Fibroblast of the aortic adventitia (primary cell): ENCODE data around the gene KCNH2. TPM values are rescaled to one million over a fixed set of nuclear protein-coding genes. Genes with fewer than 3 reads are reported as not detected.

Experiments used
- DNase-seq: peaks from one replicate; pipeline ENCODE4 v3.0.0-alpha.2; 2010; ENCODE audit warnings: low read depth
- H3K4me3 ChIP-seq: 2 replicates; pipeline ENCODE4 v1.5.1; 2011; ENCODE audit warnings: low read depth, mild to moderate bottlenecking, control low read depth, low read length, moderate library complexity
- CTCF ChIP-seq: IDR thresholded peaks from 2 replicates; pipeline ENCODE4 v1.5.1; 2011; ENCODE audit warnings: mild to moderate bottlenecking, low read length, control low read depth, inconsistent platforms; ENCODE audit not compliant: insufficient read depth
- total RNA-seq: library from RNA; depleted of rRNA; stranded (reverse); fragments of >200 nt; gene quantifications from 2 replicates; pipeline ENCODE4 v1.2.3, GENCODE V29; 2012; ENCODE audit warnings: low replicate concordance

Gene KCNH2
- total RNA-seq, 1 donor, result not detected

DNA sequence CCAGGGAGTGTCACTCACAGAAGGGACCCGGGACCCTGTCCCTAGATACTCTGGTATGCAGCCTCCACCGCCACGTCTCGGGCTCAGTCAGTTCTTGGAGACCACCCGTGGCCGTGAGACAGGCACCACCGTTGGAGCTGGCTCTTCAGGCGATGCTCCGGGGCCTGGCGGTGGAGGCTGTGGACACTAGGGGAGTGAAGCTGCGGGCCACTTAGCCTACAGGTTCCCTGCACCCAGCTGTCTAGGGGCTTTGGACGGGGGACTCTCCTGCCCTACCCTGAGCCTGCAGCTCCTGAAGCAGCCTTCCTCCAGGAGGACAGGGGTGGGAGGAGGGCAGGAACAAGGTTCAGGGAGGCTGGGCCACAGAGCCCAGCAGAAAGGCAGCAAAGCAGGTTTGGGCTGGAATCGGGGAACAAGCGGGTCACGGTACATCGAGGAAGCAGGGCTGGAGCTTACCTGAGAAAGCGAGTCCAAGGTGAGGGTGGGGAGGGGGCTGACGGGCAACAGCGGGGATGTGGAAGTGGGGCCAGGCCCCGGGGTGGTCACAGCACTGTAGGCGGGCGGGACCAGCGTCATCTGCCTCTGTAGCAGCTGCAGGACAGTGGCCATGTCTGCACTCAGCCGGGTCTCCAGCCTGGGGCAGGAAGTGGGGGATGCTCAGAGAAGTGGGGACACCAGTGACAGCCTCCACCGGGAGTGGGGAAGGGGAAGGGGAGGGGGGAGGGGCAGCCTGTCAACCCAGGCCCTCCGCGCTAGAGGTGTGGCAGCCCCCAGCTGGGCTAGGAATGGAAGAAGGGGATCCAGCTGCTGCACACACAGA lies 31.5 kb downstream of the KCNH2 start:
- no peak overlapping the region for H3K4me3 ChIP-seq
- DNase-seq, result no peak
- no peak for TF ChIP-seq CTCF

DNA sequence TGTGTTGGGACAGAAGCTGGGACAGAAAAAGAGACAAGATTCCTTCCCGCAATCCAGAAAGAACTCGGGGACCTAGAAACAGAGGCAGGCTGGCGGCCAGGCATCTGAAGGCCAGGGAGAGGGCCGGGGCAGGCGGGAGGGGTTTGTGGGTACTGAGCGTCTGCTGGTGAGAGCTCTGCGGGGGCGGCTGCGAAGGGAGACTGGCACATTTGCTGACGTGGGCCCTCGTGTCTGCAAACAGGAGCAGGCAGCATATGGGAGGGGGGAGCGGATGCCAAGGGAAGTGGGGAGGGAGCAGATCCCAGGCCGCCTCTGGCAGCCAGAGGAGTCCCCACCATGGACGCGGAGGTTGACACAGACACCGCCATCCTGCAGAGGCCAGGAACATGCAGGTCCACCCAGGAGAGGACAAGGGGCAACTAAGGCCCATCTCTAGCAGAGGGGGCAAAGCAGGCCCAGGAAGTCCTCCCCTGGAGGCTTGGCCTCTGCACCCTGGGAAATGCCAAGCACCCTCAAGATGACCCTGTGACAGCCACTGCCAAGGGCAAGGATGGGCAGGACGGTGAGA lies 32.2 kb downstream of the KCNH2 start:
- no peak overlapping the region for H3K4me3 ChIP-seq
- DNase-seq, result no peak
- no peak for TF ChIP-seq CTCF

DNA sequence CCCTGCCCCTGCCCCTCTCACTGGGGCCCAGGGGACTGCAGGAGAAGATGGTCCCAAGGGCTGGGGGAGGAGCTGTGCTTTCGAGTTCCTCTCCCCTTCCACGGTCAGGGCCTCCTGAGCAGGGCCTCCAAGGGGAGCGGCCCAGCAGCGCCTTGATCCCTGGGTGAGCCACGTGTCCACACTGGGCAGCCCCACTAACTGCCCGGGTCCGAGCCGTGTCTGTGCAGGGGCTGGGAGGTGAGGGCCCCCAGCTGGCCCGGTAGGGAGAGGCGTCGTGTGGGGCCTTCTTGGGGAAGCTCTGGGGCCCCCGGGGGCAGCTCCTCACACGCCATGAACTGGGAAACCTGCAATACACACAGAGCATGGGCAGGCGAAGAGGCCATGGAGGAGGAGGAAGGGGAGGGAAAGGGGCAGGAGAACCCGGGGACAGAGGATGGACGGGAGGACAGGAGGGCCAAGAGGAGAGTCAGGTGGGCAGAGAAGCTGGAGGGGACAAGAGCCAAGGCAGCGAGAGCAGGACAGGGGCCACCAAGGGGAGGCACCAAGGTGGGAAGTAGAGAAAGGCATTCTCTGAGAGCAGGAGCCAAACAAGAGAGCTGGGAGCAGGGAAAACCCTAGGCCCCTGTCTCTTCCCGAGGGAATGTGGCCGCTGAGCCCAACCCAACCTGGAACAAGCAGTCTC lies 32.8 kb downstream of the KCNH2 start:
- H3K4me3 ChIP-seq, result no peak overlapping the region
- no peak for TF ChIP-seq CTCF
- no peak for DNase-seq

DNA sequence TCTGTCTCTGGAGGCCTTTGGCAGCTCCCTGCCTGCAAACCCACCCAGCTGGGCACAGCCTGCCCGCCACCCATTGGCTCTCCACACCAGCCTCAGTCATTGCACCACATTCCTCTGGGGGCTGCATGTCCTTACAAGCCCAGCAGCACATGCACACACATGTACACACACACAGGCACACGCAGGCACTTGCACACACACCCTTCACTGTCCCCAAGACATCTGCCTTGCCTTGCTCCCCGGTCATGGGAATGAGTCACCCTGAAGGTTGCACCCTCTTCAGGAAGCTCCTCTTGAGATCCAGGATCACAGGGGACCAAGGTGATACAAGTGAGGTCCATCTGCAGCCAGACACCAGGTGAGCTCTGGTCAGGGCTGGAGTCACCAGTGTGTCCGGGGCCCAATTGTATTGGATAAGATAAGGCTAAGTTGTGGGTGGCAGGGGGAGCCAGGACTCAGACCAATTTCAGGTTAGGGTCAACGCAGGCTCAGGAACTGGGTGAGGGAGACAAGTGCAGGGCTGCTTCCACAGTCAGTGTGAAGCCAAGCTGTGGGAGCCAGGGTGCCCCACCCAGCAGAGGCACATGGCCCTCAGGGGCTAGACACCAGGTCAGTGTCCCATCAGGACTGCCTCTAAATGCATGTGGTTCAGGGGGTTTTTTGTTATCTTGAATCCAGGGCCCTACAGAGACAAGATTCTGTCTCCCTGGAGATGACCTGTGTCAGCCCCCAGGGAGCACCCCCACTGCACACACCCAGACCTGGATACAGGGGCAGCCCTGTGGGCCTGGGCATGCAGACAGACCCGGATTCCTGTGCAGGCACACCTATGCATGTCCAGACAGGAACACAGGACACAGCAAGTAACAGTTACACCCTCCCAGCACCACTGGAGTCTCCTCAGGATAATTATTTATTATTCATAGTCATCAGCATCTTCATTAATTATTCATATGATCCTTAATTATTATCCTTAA lies 33.8 kb downstream of the KCNH2 start:
- no peak for TF ChIP-seq CTCF

GRCh38 chr7:150943453-150943814 lies 34.7 kb downstream of the KCNH2 start:
- no peak for DNase-seq
- no peak for TF ChIP-seq CTCF
- H3K4me3 ChIP-seq, result no peak overlapping the region

More for the DNA sequence above, 33.8 kb downstream of the KCNH2 start:
- H3K4me3 ChIP-seq, result no peak overlapping the region
- no peak for DNase-seq
